HG02938 (cell line): Measurements from ENCODE around the gene BICDL1.
"Not testable (repeated sequence)": the region's sequence is repeated elsewhere in the genome, so short reads cannot be mapped to it uniquely, and the experiment has no call there.

Experiments
- ATAC-seq: cut with Tn5 transposase; IDR thresholded peaks from one replicate; pipeline ENCODE4 v1.9.1; 2021; ENCODE audit warnings: mild to moderate bottlenecking, moderate library complexity; ENCODE audit not compliant: unreplicated experiment

The BICDL1 gene

GRCh38 chr12:119988472-119989360 is at the start of gene BICDL1:
TSS of gene BICDL1 (plus strand) at chr12:119989236. CDS start at chr12:119989869, 633 bp downstream.
- peak; percentile 70 for ATAC-seq

GRCh38 chr12:119940897-119941296 is 48.1 kb upstream of the BICDL1 start:
- no peak for ATAC-seq

GRCh38 chr12:119942386-119942785 is 46.6 kb upstream of the BICDL1 start:
- no peak for ATAC-seq

- no peak for ATAC-seq
Observed at GRCh38 chr12:119946213-119946612, 42.8 kb upstream of the BICDL1 start.

GRCh38 chr12:119949145-119949544 is 39.9 kb upstream of the BICDL1 start:
- no peak for ATAC-seq

GRCh38 chr12:119949594-119949993 is 39.4 kb upstream of the BICDL1 start:
- no peak for ATAC-seq

GRCh38 chr12:119956047-119956446 is 33.0 kb upstream of the BICDL1 start:
- ATAC-seq = no peak

GRCh38 chr12:119957135-119957534 is 31.9 kb upstream of the BICDL1 start:
- no peak for ATAC-seq

- no peak for ATAC-seq
Observed at GRCh38 chr12:119959435-119959834, 29.6 kb upstream of the BICDL1 start.

- no peak for ATAC-seq
Observed at GRCh38 chr12:119964123-119964522, 24.9 kb upstream of the BICDL1 start.

GRCh38 chr12:119964929-119965328 is 24.1 kb upstream of the BICDL1 start:
- ATAC-seq = no peak

- no peak for ATAC-seq
Observed at GRCh38 chr12:119980242-119980641, 8.8 kb upstream of the BICDL1 start.

GRCh38 chr12:119980702-119981101 is 8.3 kb upstream of the BICDL1 start:
- ATAC-seq = not testable (repeated sequence)

GRCh38 chr12:119989361-119989730 is 310 bp downstream of the BICDL1 start:
- peak; percentile 36 for ATAC-seq

GRCh38 chr12:119989731-119990381 is 820 bp downstream of the BICDL1 start:
- no peak for ATAC-seq

- ATAC-seq = no peak
Observed at GRCh38 chr12:119990382-119990874, 1.4 kb downstream of the BICDL1 start.

- no peak for ATAC-seq
Observed at GRCh38 chr12:119992129-119992705, 3.2 kb downstream of the BICDL1 start.

- no peak for ATAC-seq
Observed at GRCh38 chr12:119994892-119995658, 6.0 kb downstream of the BICDL1 start.

- ATAC-seq = no peak
Observed at GRCh38 chr12:119996417-119996816, 7.4 kb downstream of the BICDL1 start.

GRCh38 chr12:119998471-119999245 is 9.6 kb downstream of the BICDL1 start:
- no peak for ATAC-seq
